HepG2 (cell line): ENCODE data around the gene ZBTB2. TPM values are rescaled to one million over a fixed set of nuclear protein-coding genes. Genes with fewer than 3 reads are reported as not detected.
"Not testable (repeated sequence)": the region's sequence is repeated elsewhere in the genome, so short reads cannot be mapped to it uniquely, and the experiment has no call there.

ENCODE experiments used
- ATAC-seq: fragments of 200-7000 bp; cut with Tn5 transposase; 3 replicates; pipeline ENCODE4 v1.9.1; 2020; ENCODE audit warnings: mild to moderate bottlenecking, moderate library complexity
- BruUV-seq: library from RNA; stranded (reverse); fragments of 400-500 nt; replicated peaks from 2 replicates; lab custom pipeline; 2021; lab: Mats Ljungman, UMichigan
- CTCF ChIA-PET: fragments of 300-600 bp; formaldehyde crosslinking; extraction: SDS; loops from one replicate; lab custom pipeline; 2021; ENCODE audit warnings: low total read pairs, inconsistent platforms, low intra/inter-chr PET ratio; lab: Yijun Ruan, JAX
- POLR2A ChIA-PET: fragments of 350-600 bp; sonication (Branson Sonifier 250); formaldehyde crosslinking; loops from one replicate; lab custom pipeline; 2020; ENCODE audit warnings: antibody characterized with exemption, inconsistent platforms; lab: Yijun Ruan, JAX
- DNase-seq: peaks from one replicate; pipeline ENCODE4 v3.0.0-alpha.2; 2015; ENCODE audit warnings: low spot score
- FAIRE-seq: peaks from 3 replicates; lab custom pipeline; 2011; peaks lifted over from hg19 to GRCh38; lab: Jason Lieb, UNC
- H2AFZ ChIP-seq: one replicate; pipeline ENCODE4 v1.6.1; 2011; ENCODE audit warnings: low read length, inconsistent platforms
- H3K27ac ChIP-seq: fragments of 300-600 bp; 3 replicates; pipeline ENCODE4 v1.8.0; 2011; ENCODE audit warnings: mixed run types, mild to moderate bottlenecking, mixed read lengths, low read length, inconsistent platforms; ENCODE audit not compliant: insufficient read depth; ENCODE audit errors: extremely low read length
- H3K27me3 ChIP-seq, 2 experiments: fragments of 200-600 bp in 1 of 2; 2 replicates in 1 of 2; 3 replicates in 1 of 2; pipeline versions ENCODE4 v1.6.0 to v1.8.0; 2011; ENCODE audit warnings: low read length in 2 of 2, mild to moderate bottlenecking in 2 of 2, moderate library complexity in 2 of 2, inconsistent platforms in 1 of 2; ENCODE audit not compliant: insufficient read depth in 2 of 2, control insufficient read depth in 1 of 2
- H3K36me3 ChIP-seq, 2 experiments: fragments of 200-600 bp in 1 of 2; replicated peaks in 1 of 2; 2 replicates in 1 of 2; 3 replicates in 1 of 2; pipeline versions ENCODE4 v1.5.1 to v1.8.0; 2011; ENCODE audit warnings: low read length in 2 of 2, inconsistent platforms in 1 of 2; ENCODE audit not compliant: insufficient read depth in 2 of 2, control insufficient read depth in 1 of 2
- H3K4me1 ChIP-seq: 2 replicates; pipeline ENCODE4 v1.5.1; 2012; ENCODE audit warnings: low read length, inconsistent platforms; ENCODE audit not compliant: insufficient read depth
- H3K4me2 ChIP-seq: 2 replicates; pipeline ENCODE4 v1.6.0; 2011; ENCODE audit warnings: low read depth, low read length, inconsistent platforms
- H3K4me3 ChIP-seq, 3 experiments: fragments of 200-600 bp in 1 of 3; sonication (generic), shearing (Covaris generic) in 1 of 3; replicated peaks in 1 of 3; 2 replicates each; pipeline ENCODE4 v1.5.1; 2011 to 2016; ENCODE audit warnings: low read length in 3 of 3, inconsistent platforms in 2 of 3, low read depth in 2 of 3, mild to moderate bottlenecking in 2 of 3, control low read depth in 1 of 3, mixed read lengths in 1 of 3; ENCODE audit not compliant: insufficient read depth in 1 of 3
- H3K79me2 ChIP-seq: one replicate; pipeline ENCODE4 v1.6.1; 2011; ENCODE audit warnings: low read length, inconsistent platforms; ENCODE audit not compliant: insufficient read depth
- H3K9ac ChIP-seq: 2 replicates; pipeline ENCODE4 v1.6.0; 2011; ENCODE audit warnings: mild to moderate bottlenecking, low read depth, low read length, inconsistent platforms; ENCODE audit not compliant: insufficient read depth
- H3K9me3 ChIP-seq: 2 replicates; pipeline ENCODE4 v1.5.1; 2012; ENCODE audit warnings: mild to moderate bottlenecking, low read length
- H4K20me1 ChIP-seq: 2 replicates; pipeline ENCODE4 v1.6.0; 2011; ENCODE audit warnings: inconsistent platforms, mild to moderate bottlenecking, low read length, moderate library complexity; ENCODE audit not compliant: insufficient read depth
- MAFF ChIP-seq: IDR thresholded peaks from 2 replicates; pipeline ENCODE4 v1.6.1; 2011; ENCODE audit warnings: low read depth, low read length, improper control_type of control experiment
- MAFK ChIP-seq, 2 experiments: IDR thresholded peaks in 1 of 2; conservative IDR thresholded peaks in 1 of 2; 2 replicates each; pipeline ENCODE4 v1.6.1; 2011; ENCODE audit warnings: improper control_type of control experiment in 2 of 2, low read length in 2 of 2
- NFE2L2 ChIP-seq: fragments of 150-350 bp; IDR thresholded peaks from 2 replicates; pipeline ENCODE4 v1.6.1; 2014; ENCODE audit warnings: low read length
- PAWR ChIP-seq: sonication (generic); formaldehyde crosslinking; IDR thresholded peaks from 2 replicates; pipeline ENCODE4 v1.4.0; 2020; ENCODE audit warnings: missing genetic modification reagents, mild to moderate bottlenecking, borderline replicate concordance
- PHF5A ChIP-seq: IDR thresholded peaks from one replicate; pipeline ENCODE4 v1.6.1; 2018; ENCODE audit warnings: low read depth, missing genetic modification reagents; ENCODE audit not compliant: unreplicated experiment
- ZNF781 ChIP-seq: sonication (generic); formaldehyde crosslinking; IDR thresholded peaks from 2 replicates; pipeline ENCODE4 v1.5.1; 2020; ENCODE audit warnings: borderline replicate concordance, mild to moderate bottlenecking, missing genetic modification reagents; ENCODE audit errors: not compliant biosample characterization
- WGBS: methylation state at CpG from one replicate; pipeline ENCODE4 v1.1.6; 2017; ENCODE audit warnings: low lambda C conversion rate; 5-methylcytosine and 5-hydroxymethylcytosine counted together
- in situ Hi-C: cut with HindIII; loops from 2 replicates; pipeline ENCODE4 v1.10.0; 2017; ENCODE audit warnings: low pct_unique_long_range_greater_than_20kb; ENCODE audit not compliant: extremely low pct_ligation_motif_present
- intact Hi-C: fragments of 100-400 bp; cut with micrococcal nuclease; formaldehyde crosslinking; loops from one replicate; pipeline ENCODE4 v1.10.0; 2022; ENCODE audit not compliant: unreplicated experiment
- polyA plus RNA-seq, 8 experiments: library from polyadenylated mRNA; depleted of rRNA in 3 of 8; stranded (reverse) in 7 of 8; unstranded in 1 of 8; fragments of >200 nt; fragmentation: Illumina TruSeq in 4 of 8; extraction: Trizol in 4 of 8; gene quantifications; 2 replicates each; pipeline versions ENCODE4 v1.2.1 to v1.2.3, GENCODE V29; 2011 to 2016; ENCODE audit warnings: low read depth in 4 of 8, missing spikeins in 1 of 8, mixed read lengths in 1 of 8; ENCODE audit not compliant: insufficient read depth in 1 of 8
- total RNA-seq, 5 experiments: library from RNA; depleted of rRNA; stranded (reverse); fragments of >200 nt; fragmentation: Illumina TruSeq; extraction: Trizol; gene quantifications; 2 replicates each; pipeline ENCODE4 v1.2.3, GENCODE V29; 2016; ENCODE audit warnings: low read depth in 1 of 5
- TF ChIP-seq, protein P1 (sequence below): sonication (generic); formaldehyde crosslinking; IDR thresholded peaks from 2 replicates; pipeline ENCODE4 v1.5.0; 2020; ENCODE audit warnings: mild to moderate bottlenecking, missing genetic modification reagents, borderline replicate concordance

Gene ZBTB2
- total and polyA plus RNA-seq, 2 of the 13 experiments (the other 11 are each of a cell fraction or from before 2014, with no cell fraction given) = 15.4 to 22.8 TPM

DNA sequence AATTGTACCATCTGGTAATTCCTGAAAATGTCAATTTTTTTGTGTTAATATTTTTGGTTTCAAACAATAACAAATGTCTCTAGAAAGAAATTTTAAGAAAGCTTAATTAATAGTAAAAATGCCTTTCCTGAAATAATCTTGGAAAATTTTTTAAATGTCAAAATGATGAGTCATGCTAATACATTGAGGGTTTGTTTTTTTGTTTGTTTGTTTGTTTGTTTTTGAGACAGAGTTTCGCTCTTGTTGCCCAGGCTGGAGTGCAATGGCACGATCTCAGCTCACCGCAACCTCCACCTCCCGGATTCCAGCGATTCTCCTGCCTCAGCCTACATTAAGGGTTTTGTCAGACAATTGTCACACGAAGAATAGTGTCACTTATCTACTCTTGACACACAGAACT lies 34.4 kb downstream of the ZBTB2 start:
- H4K20me1 ChIP-seq, H2AFZ ChIP-seq, H3K27ac ChIP-seq, CTCF ChIA-PET, ATAC-seq, H3K9ac ChIP-seq, BruUV-seq, H3K4me3 ChIP-seq, H3K36me3 ChIP-seq, H3K27me3 ChIP-seq, FAIRE-seq, DNase-seq, H3K79me2 ChIP-seq, H3K4me1 ChIP-seq, in situ Hi-C loops, H3K9me3 ChIP-seq, intact Hi-C loops, H3K4me2 ChIP-seq: not testable (repeated sequence)
- TF ChIP-seq MAFK (conservative IDR thresholded peaks at IDR 0.05 in 1 of 2, IDR thresholded peaks at IDR 0.05 in 1 of 2; ENCODE audit: low read length in 2 of 2) = peak; percentile 27 to 50; a peak in 3 of 4 replicates
- peak; percentile 70; the same call in 1 of the 2 replicates for TF ChIP-seq NFE2L2
- TF ChIP-seq MAFF = 0 out of 2 replicates have a peak, but pooled peaks have one; percentile 6
- POLR2A ChIA-PET = interaction anchor here (1.2 to 1.7 kb wide), 2 partner anchors 32 to 33 kb away, joined by 3 to 4 read pairs; no protein-coding TSS in a partner anchor
- WGBS = 96% methylated on average over 6 of the region's 6 CpGs

DNA sequence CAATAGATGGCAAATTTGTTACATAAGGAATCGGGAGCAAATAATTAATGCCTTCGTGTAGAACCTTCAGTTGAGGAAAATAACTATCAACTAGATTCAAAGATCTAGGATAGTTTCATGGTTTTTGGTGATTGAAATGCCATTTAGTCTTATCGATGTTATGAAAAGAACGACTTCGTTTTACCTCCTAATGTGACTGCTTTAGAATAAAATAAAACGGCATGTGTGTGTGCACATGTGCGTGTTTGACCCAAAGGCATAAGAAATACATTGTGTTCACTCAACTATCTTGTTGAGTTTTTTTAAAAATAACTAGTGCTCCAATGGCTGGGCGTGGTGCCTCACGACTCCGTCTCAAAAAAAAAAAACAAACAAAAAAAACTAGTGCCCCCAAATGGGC lies 37.6 kb downstream of the ZBTB2 start:
- in situ Hi-C loops = no loop called here

More for the DNA sequence above, 37.6 kb downstream of the ZBTB2 start:
- Histone ChIP-seq H3K27ac (no peak overlapping the region), H3K4me1 (no peaks in the 10 kb centered on the region), H3K27me3 (no peaks in the 10 kb centered on the region), H3K79me2 (no peaks in the 10 kb centered on the region), H3K36me3 (peaks cover 6 to 9% of the 10 kb centered on the region in 2 experiments; a peak in 4 of 5 replicates), H3K4me2 (no peak overlapping the region), H2AFZ (no peak overlapping the region), H3K9me3 (no peaks in the 10 kb centered on the region), H4K20me1 (no peaks in the 10 kb centered on the region), H3K9ac (no peak overlapping the region), H3K4me3 (no peak overlapping the region)
- POLR2A ChIA-PET = no interaction called here
- intact Hi-C loops = loop anchor here (1.0 kb wide), 1 partner anchor 36 kb away; no protein-coding TSS in a partner anchor
- no peak for DNase-seq
- no TSS peak for BruUV-seq
- WGBS = 97% methylated on average over 10 of the region's 10 CpGs
- FAIRE-seq = no peak
- ATAC-seq = no peak
- CTCF ChIA-PET = no interaction called here
- TF ChIP-seq PAWR (CRISPR knock-in tag) (no peak), PHF5A (CRISPR knock-in tag) (no peak), ZNF781 (CRISPR knock-in tag) (no peak)
- TF ChIP-seq, protein P1, sequence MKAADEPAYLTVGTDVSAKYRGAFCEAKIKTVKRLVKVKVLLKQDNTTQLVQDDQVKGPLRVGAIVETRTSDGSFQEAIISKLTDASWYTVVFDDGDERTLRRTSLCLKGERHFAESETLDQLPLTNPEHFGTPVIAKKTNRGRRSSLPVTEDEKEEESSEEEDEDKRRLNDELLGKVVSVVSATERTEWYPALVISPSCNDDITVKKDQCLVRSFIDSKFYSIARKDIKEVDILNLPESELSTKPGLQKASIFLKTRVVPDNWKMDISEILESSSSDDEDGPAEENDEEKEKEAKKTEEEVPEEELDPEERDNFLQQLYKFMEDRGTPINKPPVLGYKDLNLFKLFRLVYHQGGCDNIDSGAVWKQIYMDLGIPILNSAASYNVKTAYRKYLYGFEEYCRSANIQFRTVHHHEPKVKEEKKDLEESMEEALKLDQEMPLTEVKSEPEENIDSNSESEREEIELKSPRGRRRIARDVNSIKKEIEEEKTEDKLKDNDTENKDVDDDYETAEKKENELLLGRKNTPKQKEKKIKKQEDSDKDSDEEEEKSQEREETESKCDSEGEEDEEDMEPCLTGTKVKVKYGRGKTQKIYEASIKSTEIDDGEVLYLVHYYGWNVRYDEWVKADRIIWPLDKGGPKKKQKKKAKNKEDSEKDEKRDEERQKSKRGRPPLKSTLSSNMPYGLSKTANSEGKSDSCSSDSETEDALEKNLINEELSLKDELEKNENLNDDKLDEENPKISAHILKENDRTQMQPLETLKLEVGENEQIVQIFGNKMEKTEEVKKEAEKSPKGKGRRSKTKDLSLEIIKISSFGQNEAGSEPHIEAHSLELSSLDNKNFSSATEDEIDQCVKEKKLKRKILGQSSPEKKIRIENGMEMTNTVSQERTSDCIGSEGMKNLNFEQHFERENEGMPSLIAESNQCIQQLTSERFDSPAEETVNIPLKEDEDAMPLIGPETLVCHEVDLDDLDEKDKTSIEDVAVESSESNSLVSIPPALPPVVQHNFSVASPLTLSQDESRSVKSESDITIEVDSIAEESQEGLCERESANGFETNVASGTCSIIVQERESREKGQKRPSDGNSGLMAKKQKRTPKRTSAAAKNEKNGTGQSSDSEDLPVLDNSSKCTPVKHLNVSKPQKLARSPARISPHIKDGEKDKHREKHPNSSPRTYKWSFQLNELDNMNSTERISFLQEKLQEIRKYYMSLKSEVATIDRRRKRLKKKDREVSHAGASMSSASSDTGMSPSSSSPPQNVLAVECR (CRISPR knock-in tag) = no peak
